Mesenchymal stem cell (in vitro differentiated cells and primary cell): ENCODE data around the gene SLIT3.

ENCODE experiments used
- DNase-seq: peaks from one replicate; pipeline ENCODE4 v3.0.0-alpha.2; 2013
- H2AFZ ChIP-seq: one replicate; pipeline ENCODE4 v1.6.1; 2013; ENCODE audit warnings: low read depth, mild to moderate bottlenecking, control low read depth, inconsistent platforms, low read length, moderate library complexity
- H2AK5ac ChIP-seq: 2 replicates; pipeline ENCODE4 v1.6.1; 2013; ENCODE audit warnings: low read length, moderate library complexity, mild to moderate bottlenecking, inconsistent platforms; ENCODE audit not compliant: severe bottlenecking
- H2BK120ac ChIP-seq: one replicate; pipeline ENCODE4 v1.6.1; 2013; ENCODE audit warnings: low read depth, mild to moderate bottlenecking, inconsistent platforms, low read length, moderate library complexity
- H2BK12ac ChIP-seq, 2 experiments: one replicate each; pipeline ENCODE4 v1.6.1; 2013; ENCODE audit warnings: inconsistent platforms in 2 of 2, low read length in 2 of 2, mild to moderate bottlenecking in 2 of 2, moderate library complexity in 2 of 2, control low read depth in 1 of 2
- H2BK15ac ChIP-seq: one replicate; pipeline ENCODE4 v1.6.1; 2013; ENCODE audit warnings: mild to moderate bottlenecking, low read depth, inconsistent platforms; ENCODE audit not compliant: poor library complexity, severe bottlenecking
- H2BK5ac ChIP-seq: 2 replicates; pipeline ENCODE4 v1.6.1; 2013; ENCODE audit warnings: low read depth, mild to moderate bottlenecking, low read length, control low read depth, inconsistent platforms; ENCODE audit not compliant: poor library complexity, severe bottlenecking
- H3K14ac ChIP-seq, 2 experiments: one replicate each; pipeline ENCODE4 v1.6.1; 2013; ENCODE audit warnings: inconsistent platforms in 2 of 2, low read length in 2 of 2, control low read depth in 1 of 2, mild to moderate bottlenecking in 1 of 2, moderate library complexity in 1 of 2
- H3K18ac ChIP-seq, 2 experiments: one replicate each; pipeline ENCODE4 v1.6.1; 2013; ENCODE audit warnings: inconsistent platforms in 2 of 2, low read length in 2 of 2, control low read depth in 1 of 2, low read depth in 1 of 2, mild to moderate bottlenecking in 1 of 2
- H3K23ac ChIP-seq, 2 experiments: one replicate each; pipeline ENCODE4 v1.6.1; 2013; ENCODE audit warnings: inconsistent platforms in 2 of 2, low read length in 2 of 2, mild to moderate bottlenecking in 2 of 2, moderate library complexity in 2 of 2, control low read depth in 1 of 2
- H3K27ac ChIP-seq: 2 replicates; pipeline ENCODE4 v1.5.1; 2013; ENCODE audit warnings: mild to moderate bottlenecking, moderate library complexity, low read length, control low read depth, inconsistent platforms; ENCODE audit not compliant: poor library complexity, severe bottlenecking
- H3K27me3 ChIP-seq, 2 experiments: 2 replicates each; pipeline versions ENCODE4 v1.6.1 to v1.7.0; 2013; ENCODE audit warnings: low read length in 2 of 2, mild to moderate bottlenecking in 2 of 2, moderate library complexity in 2 of 2, control low read depth in 1 of 2, inconsistent platforms in 1 of 2; ENCODE audit not compliant: control insufficient read depth in 1 of 2, insufficient read depth in 1 of 2
- H3K36me3 ChIP-seq, 2 experiments: 2 replicates each; pipeline versions ENCODE4 v1.6.1 to v1.7.0; 2013; ENCODE audit warnings: low read length in 2 of 2, control low read depth in 1 of 2, inconsistent platforms in 1 of 2, low read depth in 1 of 2, mild to moderate bottlenecking in 1 of 2; ENCODE audit not compliant: insufficient read depth in 2 of 2, control insufficient read depth in 1 of 2
- H3K4ac ChIP-seq, 2 experiments: one replicate each; pipeline ENCODE4 v1.6.1; 2013; ENCODE audit warnings: inconsistent platforms in 2 of 2, low read length in 2 of 2, mild to moderate bottlenecking in 2 of 2, moderate library complexity in 2 of 2, control low read depth in 1 of 2, low read depth in 1 of 2
- H3K4me1 ChIP-seq: 2 replicates; pipeline ENCODE4 v1.6.1; 2013; ENCODE audit warnings: low read depth, low read length, control low read depth; ENCODE audit not compliant: control insufficient read depth, insufficient read depth
- H3K4me2 ChIP-seq: 2 replicates; pipeline ENCODE4 v1.6.1; 2013; ENCODE audit warnings: low read length, mild to moderate bottlenecking, inconsistent platforms; ENCODE audit not compliant: poor library complexity, severe bottlenecking
- H3K4me3 ChIP-seq, 2 experiments: 2 replicates each; pipeline versions ENCODE4 v1.5.1 to v1.7.0; 2013; ENCODE audit warnings: low read length in 2 of 2, mild to moderate bottlenecking in 2 of 2, control low read depth in 1 of 2, low read depth in 1 of 2; ENCODE audit not compliant: insufficient read depth in 1 of 2
- H3K79me1 ChIP-seq: replicated peaks from 2 replicates; pipeline ENCODE4 v1.6.1; 2013; ENCODE audit warnings: mild to moderate bottlenecking, control low read depth, low read length, inconsistent platforms; ENCODE audit not compliant: poor library complexity, severe bottlenecking
- H3K9ac ChIP-seq: 2 replicates; pipeline ENCODE4 v1.7.0; 2013; ENCODE audit warnings: mild to moderate bottlenecking, low read length, moderate library complexity
- H3K9me3 ChIP-seq: 2 replicates; pipeline ENCODE4 v1.7.0; 2013; ENCODE audit warnings: mild to moderate bottlenecking, low read length; ENCODE audit not compliant: control insufficient read depth
- H4K8ac ChIP-seq: one replicate; pipeline ENCODE4 v1.6.1; 2013; ENCODE audit warnings: inconsistent platforms, mild to moderate bottlenecking, low read length, moderate library complexity
- H4K91ac ChIP-seq: one replicate; pipeline ENCODE4 v1.6.1; 2013; ENCODE audit warnings: mild to moderate bottlenecking, low read length, inconsistent platforms
- WGBS: methylation state at CpG from one replicate; pipeline ENCODE4 v1.1.7; 2013; ENCODE audit warnings: mixed read lengths; 5-methylcytosine and 5-hydroxymethylcytosine counted together

Gene SLIT3

GRCh38 chr5:168921147-168921866 lies 379.6 kb downstream of the SLIT3 start:
- Histone ChIP-seq H3K9ac (no peak overlapping the region), H3K27me3 (peaks cover 0 to 35% of the 10 kb centered on the region in 2 experiments), H2BK120ac (no peak overlapping the region), H4K8ac (no peak overlapping the region), H3K4me3 (no peak overlapping the region), H3K18ac (no peak overlapping the region), H3K36me3 (no peaks in the 10 kb centered on the region), H2BK5ac (no peak overlapping the region), H2BK12ac (no peak overlapping the region), H2AK5ac (no peak overlapping the region), H3K23ac (no peak overlapping the region), H3K4ac (no peak overlapping the region), H3K4me1 (no peaks in the 10 kb centered on the region), H3K27ac (no peak overlapping the region), H2AFZ (no peak overlapping the region), H3K4me2 (no peak overlapping the region), H2BK15ac (no peak overlapping the region), H3K14ac (no peak overlapping the region), H3K79me1 (no peaks in the 10 kb centered on the region), H4K91ac (no peak overlapping the region), H3K9me3 (no peaks in the 10 kb centered on the region)
- no peak for DNase-seq
- WGBS, result 100% methylated on average over 1 of the region's 7 CpGs

DNA sequence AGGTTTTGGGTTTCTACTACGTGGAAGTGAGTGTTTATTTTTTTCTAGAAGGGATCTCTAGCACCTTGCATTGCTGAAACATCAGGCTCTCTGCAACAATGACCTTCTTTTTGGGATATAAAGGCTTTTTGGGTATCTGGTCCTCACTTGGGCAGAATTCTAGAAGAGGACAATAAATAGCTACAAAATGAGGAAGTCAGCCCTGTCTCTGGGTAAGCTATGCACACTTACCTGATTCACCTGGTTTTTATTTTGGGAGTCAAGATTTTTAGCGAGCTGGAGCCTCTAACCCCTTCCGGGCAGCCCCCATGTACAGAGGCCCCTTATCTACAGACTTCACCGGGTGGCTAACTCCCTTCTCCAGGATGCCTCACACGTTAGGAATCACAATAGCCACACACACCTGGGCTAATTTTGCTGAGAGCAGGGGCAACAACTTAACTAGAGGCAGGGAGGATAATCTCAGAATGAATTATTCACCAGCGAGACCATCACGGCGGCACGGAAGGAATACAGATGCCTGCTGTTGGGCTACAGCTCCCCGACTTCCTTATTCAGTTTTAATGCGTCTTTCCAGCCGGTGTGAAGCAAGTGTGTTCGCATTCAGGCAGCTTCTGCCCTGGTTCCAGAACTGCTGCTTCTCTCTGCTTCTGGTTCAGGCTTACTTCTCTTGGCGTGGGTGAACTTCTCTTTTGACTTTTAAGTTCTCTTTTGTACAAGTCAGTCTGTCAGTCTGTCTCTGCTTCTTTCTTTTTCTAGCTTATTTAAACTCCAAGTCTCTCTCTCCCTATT lies 380.7 kb downstream of the SLIT3 start:
- no peak overlapping the region for H2BK12ac ChIP-seq
- no peak overlapping the region for H3K4ac ChIP-seq
- no peak overlapping the region for H3K18ac ChIP-seq
- no peak overlapping the region for H2BK15ac ChIP-seq
- no peak overlapping the region for H4K8ac ChIP-seq
- H3K27ac ChIP-seq, result no peak overlapping the region
- H3K79me1 ChIP-seq, result no peaks in the 10 kb centered on the region
- H3K27me3 ChIP-seq, result peaks cover 0 to 29% of the 10 kb centered on the region in 2 experiments
- no peak overlapping the region for H2AK5ac ChIP-seq
- no peak overlapping the region for H3K4me3 ChIP-seq
- no peaks in the 10 kb centered on the region for H3K4me1 ChIP-seq
- H2BK120ac ChIP-seq, result no peak overlapping the region
- H2AFZ ChIP-seq, result no peak overlapping the region
- 49% methylated on average over 14 of the region's 14 CpGs for WGBS
- no peak overlapping the region for H3K9ac ChIP-seq
- no peaks in the 10 kb centered on the region for H3K36me3 ChIP-seq
- DNase-seq, result no peak
- no peak overlapping the region for H2BK5ac ChIP-seq
- no peak overlapping the region for H3K4me2 ChIP-seq
- H3K23ac ChIP-seq, result no peak overlapping the region
- H3K14ac ChIP-seq, result no peak overlapping the region
- no peak overlapping the region for H4K91ac ChIP-seq
- H3K9me3 ChIP-seq, result no peaks in the 10 kb centered on the region

DNA sequence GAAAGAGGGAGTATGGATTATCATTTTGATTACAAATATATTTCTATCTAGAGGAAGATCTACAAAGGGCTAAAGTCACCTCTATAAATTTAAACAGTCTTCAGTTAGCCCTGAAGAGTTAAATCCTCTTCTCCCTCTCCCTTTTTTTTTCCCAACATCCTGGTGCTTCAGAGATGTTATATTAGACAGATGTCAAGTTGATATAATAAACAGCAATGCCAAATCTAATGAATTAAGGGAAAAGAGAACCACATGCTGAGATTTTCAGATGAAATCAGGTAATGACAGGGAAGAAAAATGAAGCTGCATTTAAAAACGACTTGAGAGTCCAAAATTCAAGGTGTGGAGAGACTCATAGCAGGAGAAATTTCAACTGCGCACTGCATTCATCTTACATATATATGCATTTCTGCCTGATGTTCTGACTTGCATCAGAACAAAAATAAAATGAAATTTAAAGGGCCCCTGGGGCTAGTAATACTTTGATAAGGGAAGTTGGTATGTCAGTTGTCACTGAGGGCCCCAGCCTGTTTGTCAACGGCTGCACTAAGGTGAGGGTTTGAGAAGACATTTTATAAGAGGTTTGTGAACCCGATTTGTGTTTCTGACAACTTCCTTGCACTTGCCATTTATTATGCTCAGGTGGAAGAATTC lies 382.9 kb downstream of the SLIT3 start:
- no peak overlapping the region for H3K4me2 ChIP-seq
- H3K14ac ChIP-seq, result no peak overlapping the region
- H3K4ac ChIP-seq, result no peak overlapping the region
- WGBS, result 84% methylated on average over 2 of the region's 4 CpGs
- no peak overlapping the region for H3K9ac ChIP-seq
- H3K23ac ChIP-seq, result no peak overlapping the region
- no peak overlapping the region for H2AK5ac ChIP-seq
- H2AFZ ChIP-seq, result no peak overlapping the region
- no peak overlapping the region for H3K18ac ChIP-seq
- H2BK15ac ChIP-seq, result no peak overlapping the region
- H2BK12ac ChIP-seq, result no peak overlapping the region
- H3K4me3 ChIP-seq, result no peak overlapping the region
- H2BK120ac ChIP-seq, result no peak overlapping the region
- H3K27ac ChIP-seq, result no peak overlapping the region
- H3K36me3 ChIP-seq, result no peaks in the 10 kb centered on the region
- H4K91ac ChIP-seq, result no peak overlapping the region
- no peaks in the 10 kb centered on the region for H3K79me1 ChIP-seq
- H3K4me1 ChIP-seq, result no peaks in the 10 kb centered on the region
- no peak overlapping the region for H2BK5ac ChIP-seq
- no peak for DNase-seq
- no peaks in the 10 kb centered on the region for H3K9me3 ChIP-seq
- peaks cover 0 to 24% of the 10 kb centered on the region in 2 experiments for H3K27me3 ChIP-seq
- H4K8ac ChIP-seq, result no peak overlapping the region

GRCh38 chr5:168916852-168917251 lies 384.1 kb downstream of the SLIT3 start:
- Histone ChIP-seq H3K9ac (peak overlapping the region; percentile 55), H3K9me3 (no peaks in the 10 kb centered on the region), H3K79me1 (no peaks in the 10 kb centered on the region), H3K18ac (no peak overlapping the region), H3K14ac (no peak overlapping the region), H2BK12ac (no peak overlapping the region), H3K36me3 (no peaks in the 10 kb centered on the region), H3K27ac (no peak overlapping the region), H2BK5ac (no peak overlapping the region), H3K27me3 (peaks cover 0 to 28% of the 10 kb centered on the region in 2 experiments), H3K4me1 (no peaks in the 10 kb centered on the region), H3K4me3 (peak overlapping the region in 1 of 2 experiments; percentile 20), H3K23ac (no peak overlapping the region), H3K4me2 (no peak overlapping the region), H2BK120ac (no peak overlapping the region), H4K91ac (no peak overlapping the region), H2AK5ac (no peak overlapping the region), H2BK15ac (no peak overlapping the region), H3K4ac (no peak overlapping the region), H2AFZ (no peak overlapping the region), H4K8ac (no peak overlapping the region)
- DNase-seq, result peak; percentile 17
- 53% methylated on average over 3 of the region's 6 CpGs for WGBS
